ENCODE measurements around the gene TNIK. TPM values are rescaled to one million over a fixed set of nuclear protein-coding genes. Genes with fewer than 3 reads are reported as not detected.

Gene TNIK
- total and polyA plus RNA-seq, 2 experiments from 2014 or later = 14.6 to 34.3 TPM

DNA sequence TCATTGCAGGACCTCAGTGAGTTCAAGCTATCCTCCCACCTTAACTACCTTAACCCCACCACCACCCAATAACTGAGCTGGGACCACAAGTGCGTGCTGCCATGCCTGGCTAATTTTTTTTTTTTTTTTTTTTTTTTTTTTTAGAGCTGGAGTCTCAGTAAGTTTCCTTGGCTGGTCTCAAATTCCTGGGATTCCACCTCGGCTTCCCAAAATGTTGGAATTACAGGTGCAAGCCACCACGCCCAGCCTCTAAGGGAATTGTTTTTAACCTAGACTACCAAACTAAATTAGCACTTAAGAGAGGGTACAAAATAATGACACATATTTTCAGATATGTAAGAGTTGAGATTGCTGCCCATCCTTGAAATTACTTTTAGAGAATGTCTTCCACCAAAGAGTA, 4.3 kb upstream of the TNIK start (continued):
- TF ChIP-seq ZNF462 (CRISPR knock-in tag; IDR thresholded peaks at IDR 0.05) = no peak
- TF ChIP-seq EZH2 (IDR thresholded peaks at IDR 0.05; ENCODE audit: low read depth, unreplicated experiment) = no peak
- TF ChIP-seq ZNF114 (CRISPR knock-in tag; IDR thresholded peaks at IDR 0.05) = no peak
- no peak for TF ChIP-seq REST (IDR thresholded peaks at IDR 0.05; ENCODE audit: unreplicated experiment)
- TF ChIP-seq ZNF331 (CRISPR knock-in tag; IDR thresholded peaks at IDR 0.05; ENCODE audit: low read depth) = no peak

- Histone ChIP-seq H3K4me3 (peak overlapping the region; percentile 82), H3K36me3 (ENCODE audit: insufficient read depth) (no peaks in the 10 kb centered on the region), H2AFZ (no peak overlapping the region), H3K9me2 (ENCODE audit: insufficient read depth) (peaks cover 3% of the 10 kb centered on the region; the same call in 1 of the 2 replicates), H3K4me2 (peak overlapping the region; percentile 98), H3K4me1 (ENCODE audit: insufficient read depth) (peaks cover 22% of the 10 kb centered on the region), H3K27ac (ENCODE audit: low read depth) (no peak overlapping the region), H3K79me2 (replicated peaks; ENCODE audit: insufficient read depth) (peaks cover 20% of the 10 kb centered on the region), H4K20me1 (replicated peaks; ENCODE audit: insufficient read depth) (no peaks in the 10 kb centered on the region), H3F3A (replicated peaks; ENCODE audit: low read depth) (no peaks in the 10 kb centered on the region), H3K27me3 (ENCODE audit: insufficient read depth) (peaks cover 10% of the 10 kb centered on the region)
- Mint-ChIP-seq H3K9me3 (no peaks in the 10 kb centered on the region; the same call in 2 of the 3 replicates), H3K27me3 (ENCODE audit: insufficient read depth, low read depth, poor library complexity) (peaks cover 21% of the 10 kb centered on the region), H3K4me1 (peaks cover 31% of the 10 kb centered on the region), H3K36me3 (ENCODE audit: low read depth) (0 out of 3 replicates have a peak, but pooled peaks cover 3% of the 10 kb centered on the region), H3K27ac (no peak overlapping the region), H3K4me3 (peak overlapping the region; percentile 95)
- DNase-seq (ENCODE audit: low spot score) (peak; percentile 80), ATAC-seq (peak; percentile 19)
- TF ChIP-seq STAT1 (IDR thresholded peaks at IDR 0.05; ENCODE audit: unreplicated experiment) (no peak), EZH2 (IDR thresholded peaks at IDR 0.05; ENCODE audit: low read depth, unreplicated experiment) (no peak), EZH2phosphoT487 (IDR thresholded peaks at IDR 0.05; ENCODE audit: unreplicated experiment) (no peak)
These were observed 2.0 kb upstream of the TNIK start for GRCh38 chr3:171462224-171462623.
